ENCODE data around the gene SHH.

- TF ChIP-seq POLR2A (IDR thresholded peaks at IDR 0.05) (no peak), CTCF (IDR thresholded peaks at IDR 0.05) (no peak)
Observed at GRCh38 chr7:155807065-155807671, 5.1 kb downstream of the SHH start.
